ENCODE results near the gene GPR162.

- TF ChIP-seq, protein P1, sequence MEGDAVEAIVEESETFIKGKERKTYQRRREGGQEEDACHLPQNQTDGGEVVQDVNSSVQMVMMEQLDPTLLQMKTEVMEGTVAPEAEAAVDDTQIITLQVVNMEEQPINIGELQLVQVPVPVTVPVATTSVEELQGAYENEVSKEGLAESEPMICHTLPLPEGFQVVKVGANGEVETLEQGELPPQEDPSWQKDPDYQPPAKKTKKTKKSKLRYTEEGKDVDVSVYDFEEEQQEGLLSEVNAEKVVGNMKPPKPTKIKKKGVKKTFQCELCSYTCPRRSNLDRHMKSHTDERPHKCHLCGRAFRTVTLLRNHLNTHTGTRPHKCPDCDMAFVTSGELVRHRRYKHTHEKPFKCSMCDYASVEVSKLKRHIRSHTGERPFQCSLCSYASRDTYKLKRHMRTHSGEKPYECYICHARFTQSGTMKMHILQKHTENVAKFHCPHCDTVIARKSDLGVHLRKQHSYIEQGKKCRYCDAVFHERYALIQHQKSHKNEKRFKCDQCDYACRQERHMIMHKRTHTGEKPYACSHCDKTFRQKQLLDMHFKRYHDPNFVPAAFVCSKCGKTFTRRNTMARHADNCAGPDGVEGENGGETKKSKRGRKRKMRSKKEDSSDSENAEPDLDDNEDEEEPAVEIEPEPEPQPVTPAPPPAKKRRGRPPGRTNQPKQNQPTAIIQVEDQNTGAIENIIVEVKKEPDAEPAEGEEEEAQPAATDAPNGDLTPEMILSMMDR (IDR thresholded peaks at IDR 0.05), result no peak
- TF ChIP-seq MAZ (IDR thresholded peaks at IDR 0.05; ENCODE audit: borderline replicate concordance, low read depth, low read length) (no peak), MAFK (IDR thresholded peaks at IDR 0.05; ENCODE audit: partially characterized antibody) (no peak), HDAC2 (IDR thresholded peaks at IDR 0.05) (no peak), POLR2A (IDR thresholded peaks at IDR 0.05; ENCODE audit: low read length) (no peak), POLR2AphosphoS2 (conservative IDR thresholded peaks at IDR 0.05; ENCODE audit: low read length) (no peak), BHLHE40 (IDR thresholded peaks at IDR 0.05; ENCODE audit: low read depth, low read length) (no peak), ATOH8 (CRISPR knock-in tag; IDR thresholded peaks at IDR 0.05; ENCODE audit: low read depth) (no peak), HOXB13 (CRISPR knock-in tag; IDR thresholded peaks at IDR 0.05; ENCODE audit: low read depth) (no peak)
- TF ChIP-seq, protein P2, sequence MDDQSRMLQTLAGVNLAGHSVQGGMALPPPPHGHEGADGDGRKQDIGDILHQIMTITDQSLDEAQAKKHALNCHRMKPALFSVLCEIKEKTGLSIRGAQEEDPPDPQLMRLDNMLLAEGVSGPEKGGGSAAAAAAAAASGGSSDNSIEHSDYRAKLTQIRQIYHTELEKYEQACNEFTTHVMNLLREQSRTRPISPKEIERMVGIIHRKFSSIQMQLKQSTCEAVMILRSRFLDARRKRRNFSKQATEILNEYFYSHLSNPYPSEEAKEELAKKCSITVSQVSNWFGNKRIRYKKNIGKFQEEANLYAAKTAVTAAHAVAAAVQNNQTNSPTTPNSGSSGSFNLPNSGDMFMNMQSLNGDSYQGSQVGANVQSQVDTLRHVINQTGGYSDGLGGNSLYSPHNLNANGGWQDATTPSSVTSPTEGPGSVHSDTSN (IDR thresholded peaks at IDR 0.05), result no peak
- TF ChIP-seq, protein P3, sequence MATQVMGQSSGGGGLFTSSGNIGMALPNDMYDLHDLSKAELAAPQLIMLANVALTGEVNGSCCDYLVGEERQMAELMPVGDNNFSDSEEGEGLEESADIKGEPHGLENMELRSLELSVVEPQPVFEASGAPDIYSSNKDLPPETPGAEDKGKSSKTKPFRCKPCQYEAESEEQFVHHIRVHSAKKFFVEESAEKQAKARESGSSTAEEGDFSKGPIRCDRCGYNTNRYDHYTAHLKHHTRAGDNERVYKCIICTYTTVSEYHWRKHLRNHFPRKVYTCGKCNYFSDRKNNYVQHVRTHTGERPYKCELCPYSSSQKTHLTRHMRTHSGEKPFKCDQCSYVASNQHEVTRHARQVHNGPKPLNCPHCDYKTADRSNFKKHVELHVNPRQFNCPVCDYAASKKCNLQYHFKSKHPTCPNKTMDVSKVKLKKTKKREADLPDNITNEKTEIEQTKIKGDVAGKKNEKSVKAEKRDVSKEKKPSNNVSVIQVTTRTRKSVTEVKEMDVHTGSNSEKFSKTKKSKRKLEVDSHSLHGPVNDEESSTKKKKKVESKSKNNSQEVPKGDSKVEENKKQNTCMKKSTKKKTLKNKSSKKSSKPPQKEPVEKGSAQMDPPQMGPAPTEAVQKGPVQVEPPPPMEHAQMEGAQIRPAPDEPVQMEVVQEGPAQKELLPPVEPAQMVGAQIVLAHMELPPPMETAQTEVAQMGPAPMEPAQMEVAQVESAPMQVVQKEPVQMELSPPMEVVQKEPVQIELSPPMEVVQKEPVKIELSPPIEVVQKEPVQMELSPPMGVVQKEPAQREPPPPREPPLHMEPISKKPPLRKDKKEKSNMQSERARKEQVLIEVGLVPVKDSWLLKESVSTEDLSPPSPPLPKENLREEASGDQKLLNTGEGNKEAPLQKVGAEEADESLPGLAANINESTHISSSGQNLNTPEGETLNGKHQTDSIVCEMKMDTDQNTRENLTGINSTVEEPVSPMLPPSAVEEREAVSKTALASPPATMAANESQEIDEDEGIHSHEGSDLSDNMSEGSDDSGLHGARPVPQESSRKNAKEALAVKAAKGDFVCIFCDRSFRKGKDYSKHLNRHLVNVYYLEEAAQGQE (IDR thresholded peaks at IDR 0.05), result no peak
Measured at GRCh38 chr12:6784296-6784695, 37.3 kb upstream of the GPR162 start.
